K562 (cell line): Measurements from ENCODE around the gene CLTC. TPM values are rescaled to one million over a fixed set of nuclear protein-coding genes. Genes with fewer than 3 reads are reported as not detected.

Experiments
- ATF6 ChIP-seq: sonication (generic); formaldehyde crosslinking; IDR thresholded peaks from 2 replicates; pipeline ENCODE4 v1.4.0; 2020; ENCODE audit warnings: mild to moderate bottlenecking, missing genetic modification reagents
- BRCA1 ChIP-seq, 2 experiments: fragments of 450-650 bp in 1 of 2; sonication (generic) in 1 of 2; formaldehyde crosslinking in 1 of 2; IDR thresholded peaks; 2 replicates each; pipeline versions ENCODE4 v1.5.0 to v1.6.1; 2017 to 2020; ENCODE audit warnings: mild to moderate bottlenecking in 1 of 2, missing genetic modification reagents in 1 of 2
- BRF1 ChIP-seq: IDR thresholded peaks from 3 replicates; pipeline ENCODE4 v1.6.1; 2011; ENCODE audit warnings: borderline replicate concordance, mild to moderate bottlenecking; ENCODE audit not compliant: insufficient read length; ENCODE audit errors: extremely low read depth
- C11orf30 ChIP-seq: fragments of 450-650 bp; IDR thresholded peaks from 2 replicates; pipeline ENCODE4 v1.6.1; 2016; ENCODE audit warnings: low read depth, mild to moderate bottlenecking
- CBFA2T2 ChIP-seq: fragments of 450-650 bp; conservative IDR thresholded peaks from 2 replicates; pipeline ENCODE4 v1.6.1; 2017; ENCODE audit warnings: mild to moderate bottlenecking
- CHD7 ChIP-seq: fragments of 200-600 bp; sonication (generic); IDR thresholded peaks from one replicate; pipeline ENCODE4 v1.6.1; 2012; ENCODE audit warnings: mild to moderate bottlenecking, low read depth, low read length, inconsistent platforms
- CTCF ChIP-seq, 3 experiments: IDR thresholded peaks in 2 of 3; conservative IDR thresholded peaks in 1 of 3; 2 replicates each; pipeline ENCODE4 v1.5.1; 2011 to 2012; ENCODE audit warnings: low read length in 3 of 3, mild to moderate bottlenecking in 3 of 3, control low read depth in 2 of 3, improper control_type of control experiment in 1 of 3, inconsistent platforms in 1 of 3, low read depth in 1 of 3, mixed read lengths in 1 of 3, moderate library complexity in 1 of 3; ENCODE audit not compliant: insufficient read depth in 2 of 3
- MTA3 ChIP-seq: fragments of 450-650 bp; formaldehyde crosslinking; IDR thresholded peaks from 2 replicates; pipeline ENCODE4 v1.6.1; 2017; ENCODE audit warnings: mild to moderate bottlenecking, borderline replicate concordance
- RUNX1 ChIP-seq: sonication (generic); IDR thresholded peaks from 2 replicates; pipeline ENCODE4 v1.6.1; 2016; ENCODE audit warnings: antibody characterized with exemption, low read depth
- TCFL5 ChIP-seq: fragments of 250-450 bp; sonication (Bioruptor Pico); conservative IDR thresholded peaks from 2 replicates; pipeline ENCODE4 v1.6.1; 2021; ENCODE audit warnings: mild to moderate bottlenecking, moderate library complexity, matching md5 sums
- ZFP91 ChIP-seq: sonication (generic); formaldehyde crosslinking; IDR thresholded peaks from 2 replicates; pipeline ENCODE4 v1.8.0; 2022; ENCODE audit warnings: mild to moderate bottlenecking, missing genetic modification reagents
- polyA plus RNA-seq, 8 experiments: library from polyadenylated mRNA; depleted of rRNA in 4 of 8; stranded (reverse) in 5 of 8; unstranded in 3 of 8; fragments of >200 nt; fragmentation: Nextera tagmentation in 2 of 8; fragmentation: Illumina TruSeq in 1 of 8; extraction: Ambion mirVana in 2 of 8; extraction: Trizol in 1 of 8; gene quantifications; 2 replicates each; pipeline versions ENCODE4 v1.2.1 to v1.2.3, GENCODE V29; 2011 to 2014; ENCODE audit warnings: inconsistent platforms in 1 of 8, missing spikeins in 1 of 8
- total RNA-seq, 7 experiments: library from RNA; depleted of rRNA in 6 of 7; stranded (reverse); fragments of >200 nt in 6 of 7; fragmentation: Illumina TruSeq in 2 of 7; extraction: Trizol in 2 of 7; gene quantifications; 2 replicates each; pipeline versions ENCODE4 v1.2.1 to v1.2.3, GENCODE V29; 2011 to 2021; ENCODE audit warnings: low replicate concordance in 1 of 7

CLTC gene
- total and polyA plus RNA-seq, 9 of the 15 experiments (the other 6 are each of a cell fraction or from before 2014, with no cell fraction given), result 115 to 267 (median 174) TPM

- TF ChIP-seq CHD7 (no peak), BRF1 (no peak), RUNX1 (no peak), CBFA2T2 (peak; percentile 97), ZFP91 (CRISPR knock-in tag) (no peak), TCFL5 (no peak), C11orf30 (peak; percentile 79), MTA3 (no peak), ATF6 (CRISPR knock-in tag) (no peak), BRCA1 (IDR thresholded peaks at IDR 0.05) (no peak), BRCA1 (CRISPR knock-in tag; IDR thresholded peaks at IDR 0.05) (no peak), CTCF (IDR thresholded peaks at IDR 0.05 in 2 of 3, conservative IDR thresholded peaks at IDR 0.05 in 1 of 3; ENCODE audit: insufficient read depth in 2 of 3, low read depth in 1 of 3, low read length in 3 of 3) (no peak)
Observed at GRCh38 chr17:59684967-59685366, 65.3 kb downstream of the CLTC start (continued).
